ENCODE measurements around the gene TMED9.

- TF ChIP-seq GATA3 (IDR thresholded peaks at IDR 0.05; ENCODE audit: low read depth, low read length): no peak
- TF ChIP-seq GATA2 (IDR thresholded peaks at IDR 0.05; ENCODE audit: low read depth, low read length): no peak
Measured at GRCh38 chr5:177609076-177610059, 17.4 kb downstream of the TMED9 start.
